NCI-H1092 treated with DMSO at 0.1 percent for 48 hours (cell line): ENCODE data around the gene ERAP2.
"Not testable (repeated sequence)": the region's sequence is repeated elsewhere in the genome, so short reads cannot be mapped to it uniquely, and the experiment has no call there.

ENCODE experiments used
- DNase-seq: peaks from one replicate; lab custom pipeline; 2025; lab: John Stamatoyannopoulos, UW

The ERAP2 gene

DNA sequence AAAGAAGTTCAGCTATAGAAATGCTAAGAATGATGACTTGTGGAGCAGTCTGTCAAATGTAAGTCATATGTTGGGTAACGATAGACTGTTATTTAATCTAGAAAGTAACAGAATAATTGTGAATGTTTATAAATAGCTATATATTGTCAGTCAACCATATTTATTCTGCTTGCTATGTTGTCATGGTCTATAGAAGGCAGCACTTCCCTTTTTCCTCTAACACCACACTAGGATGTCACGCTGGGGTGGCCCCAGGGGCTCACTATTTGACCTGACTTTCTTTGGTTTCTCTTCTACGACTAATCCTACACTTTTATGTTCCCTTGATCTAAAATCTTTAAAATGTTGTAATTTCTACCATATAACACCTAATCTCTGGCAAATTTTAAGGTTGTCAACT lies 20.5 kb downstream of the ERAP2 start:
- no peak for DNase-seq

DNA sequence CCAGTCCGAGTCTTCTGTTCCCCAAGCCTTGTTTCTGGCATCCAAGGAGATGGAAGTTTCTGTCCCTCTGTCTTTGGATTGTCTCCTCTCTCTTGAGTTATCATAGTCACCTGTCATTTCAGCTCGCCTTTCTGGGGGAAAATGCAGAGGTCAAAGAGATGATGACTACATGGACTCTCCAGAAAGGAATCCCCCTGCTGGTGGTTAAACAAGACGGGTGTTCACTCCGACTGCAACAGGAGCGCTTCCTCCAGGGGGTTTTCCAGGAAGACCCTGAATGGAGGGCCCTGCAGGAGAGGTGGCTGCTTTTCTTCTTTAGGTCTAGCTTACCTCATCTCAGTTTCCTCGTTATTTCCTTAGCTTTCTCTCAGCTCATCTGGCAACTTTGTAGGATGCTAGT lies 25.1 kb downstream of the ERAP2 start:
- no peak for DNase-seq

- no peak for DNase-seq
Observed at GRCh38 chr5:96901841-96902240, 25.5 kb downstream of the ERAP2 start.

- no peak for DNase-seq
Observed at GRCh38 chr5:96902876-96903275, 26.6 kb downstream of the ERAP2 start.

DNA sequence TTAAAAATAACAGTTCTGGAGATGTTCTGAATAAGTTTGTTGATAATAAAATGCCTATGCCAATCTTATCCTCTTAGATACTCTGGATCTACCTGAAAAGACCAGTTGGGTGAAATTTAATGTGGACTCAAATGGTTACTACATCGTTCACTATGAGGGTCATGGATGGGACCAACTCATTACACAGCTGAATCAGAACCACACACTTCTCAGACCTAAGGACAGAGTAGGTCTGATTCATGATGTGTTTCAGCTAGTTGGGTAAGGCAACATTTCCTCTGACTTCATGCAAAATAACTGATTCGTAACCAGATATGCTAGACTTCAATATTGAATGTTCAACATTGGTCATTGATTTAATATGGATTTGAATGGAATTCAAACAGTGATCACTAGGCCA lies 27.0 kb downstream of the ERAP2 start:
- DNase-seq = no peak

DNA sequence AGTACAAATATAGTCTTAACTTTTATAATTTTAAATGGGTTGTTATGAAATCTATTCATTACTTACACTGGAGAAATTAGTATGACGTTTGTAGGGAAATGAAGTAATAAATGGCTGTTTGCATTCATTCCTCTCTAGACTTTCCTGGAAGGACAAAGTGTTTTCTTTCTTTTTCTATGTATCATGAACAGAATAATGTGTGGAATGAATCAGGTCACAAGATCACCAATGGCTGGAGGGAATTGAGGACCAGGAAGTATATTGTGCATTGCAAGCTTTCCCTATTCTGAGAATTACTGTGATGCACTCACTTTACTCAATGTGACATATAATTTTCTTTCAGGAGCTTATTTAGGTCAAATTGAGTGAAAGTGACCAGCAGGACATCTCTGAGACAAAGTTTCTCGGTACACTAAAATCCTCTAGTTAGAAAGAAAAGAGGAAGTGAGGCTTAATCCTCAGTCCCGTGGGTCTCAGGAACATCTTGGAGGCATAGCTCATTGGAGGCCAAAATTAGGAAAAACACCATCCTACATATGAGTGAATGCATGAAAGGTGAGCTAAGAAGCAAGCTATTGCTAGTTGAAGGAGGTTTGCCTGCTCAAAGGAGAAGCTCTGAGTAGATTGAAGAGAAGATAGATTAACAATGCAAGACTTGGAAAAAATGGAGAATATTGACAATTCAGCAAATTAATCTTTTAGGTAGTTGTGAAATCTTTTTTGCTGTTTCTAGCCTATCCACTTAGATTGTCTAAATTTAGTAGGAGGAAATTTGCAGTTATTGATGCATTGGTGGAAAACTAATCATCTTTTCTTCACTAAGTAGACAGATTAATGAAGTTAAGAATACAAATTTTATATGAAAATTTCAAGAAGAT lies 28.0 kb downstream of the ERAP2 start:
- no peak for DNase-seq

- no peak for DNase-seq
Observed at GRCh38 chr5:96905864-96906263, 29.6 kb downstream of the ERAP2 start.

GRCh38 chr5:96909003-96909402 lies 32.7 kb downstream of the ERAP2 start:
- no peak for DNase-seq

DNA sequence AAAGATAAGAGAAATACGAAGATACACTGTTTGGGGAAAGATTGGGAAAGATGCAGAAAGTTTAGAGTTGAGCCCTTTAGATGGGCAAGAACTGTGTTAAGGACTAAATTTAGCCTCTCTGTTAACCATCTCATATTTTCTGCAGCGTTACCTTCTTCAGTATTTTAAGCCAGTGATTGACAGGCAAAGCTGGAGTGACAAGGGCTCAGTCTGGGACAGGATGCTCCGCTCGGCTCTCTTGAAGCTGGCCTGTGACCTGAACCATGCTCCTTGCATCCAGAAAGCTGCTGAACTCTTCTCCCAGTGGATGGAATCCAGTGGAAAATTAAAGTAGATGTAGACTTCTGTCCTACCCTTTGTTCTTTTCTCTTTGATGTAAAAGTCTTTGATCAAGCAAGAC lies 33.1 kb downstream of the ERAP2 start:
- DNase-seq = no peak

DNA sequence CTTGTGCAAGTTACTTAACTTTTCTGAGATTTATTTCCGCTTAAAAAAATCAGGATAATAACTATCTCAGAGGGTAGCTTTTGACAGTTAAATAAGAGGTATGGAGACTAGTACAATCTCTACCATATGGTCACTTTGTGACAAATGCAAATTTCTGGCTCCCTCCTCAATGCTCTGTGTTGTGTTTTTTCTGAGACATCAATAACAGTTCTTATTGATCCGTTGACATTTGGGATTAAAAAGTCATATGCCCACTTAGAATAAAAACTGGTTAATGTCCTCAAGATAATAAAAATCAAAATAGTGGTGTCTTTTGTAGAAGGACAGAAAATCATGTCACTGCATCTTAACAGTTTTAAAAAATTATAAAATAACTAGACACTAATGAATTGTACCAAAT lies 34.8 kb downstream of the ERAP2 start:
- DNase-seq = no peak

DNA sequence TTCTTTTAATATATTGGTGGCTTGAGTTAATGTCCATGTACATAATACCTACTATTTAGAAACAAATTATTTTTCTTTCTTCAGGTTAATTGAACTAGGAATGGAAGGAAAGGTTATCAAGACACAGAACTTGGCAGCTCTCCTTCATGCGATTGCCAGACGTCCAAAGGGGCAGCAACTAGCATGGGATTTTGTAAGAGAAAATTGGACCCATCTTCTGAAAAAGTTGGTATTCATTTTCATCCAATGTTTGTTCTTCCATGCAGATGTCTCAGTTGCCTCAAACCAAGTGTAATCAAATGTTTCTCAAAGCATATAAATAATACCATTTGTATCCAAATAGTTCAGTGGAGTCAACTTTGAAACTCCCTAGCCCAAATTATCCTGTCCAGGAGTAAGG lies 36.9 kb downstream of the ERAP2 start:
- no peak for DNase-seq

DNA sequence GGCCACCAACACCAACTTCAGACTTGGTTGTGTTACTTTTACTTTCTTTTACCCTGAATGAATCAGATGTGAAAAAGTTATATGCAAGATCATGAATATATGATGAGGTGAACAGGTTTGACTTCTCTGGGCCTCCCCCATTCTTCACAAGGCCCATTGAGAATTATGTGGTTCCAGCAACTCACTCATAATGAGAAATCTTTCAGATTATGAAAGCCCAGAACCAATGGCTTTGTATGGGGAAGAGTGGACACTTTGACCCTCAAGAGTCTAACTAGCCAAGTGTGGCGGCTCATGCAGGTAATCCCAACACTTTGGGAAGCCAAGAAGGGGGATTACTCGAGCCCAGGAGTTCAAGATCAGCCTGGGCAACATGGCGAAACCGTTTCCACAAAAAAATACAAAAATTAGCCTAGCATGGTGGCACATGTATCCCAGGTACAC lies 43.5 kb downstream of the ERAP2 start:
- DNase-seq = no peak

GRCh38 chr5:96920744-96921355 lies 44.5 kb downstream of the ERAP2 start:
- DNase-seq = no peak

- DNase-seq = no peak
Observed at GRCh38 chr5:96922499-96923244, 46.4 kb downstream of the ERAP2 start.

DNA sequence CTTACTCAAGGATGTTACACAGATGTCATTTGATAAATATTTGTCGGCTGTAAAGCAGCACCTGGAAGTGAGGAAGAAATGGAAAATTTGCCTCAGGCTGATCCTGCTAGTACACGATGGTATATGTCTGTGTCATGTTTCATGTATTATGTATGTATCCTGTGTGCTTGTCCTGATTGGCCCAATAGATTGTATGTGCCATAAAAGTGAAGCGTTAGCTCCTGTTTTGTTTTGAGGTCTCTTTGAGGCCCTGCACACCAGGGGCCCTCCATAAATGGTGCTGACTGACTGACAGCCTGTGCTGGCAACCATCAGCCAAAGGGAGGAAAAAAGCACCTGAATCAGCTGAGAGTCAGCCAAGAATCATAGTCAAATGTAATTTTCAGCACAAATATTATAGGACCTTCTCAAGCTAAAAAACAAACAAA lies 47.7 kb downstream of the ERAP2 start:
- DNase-seq = peak; percentile 45

DNA sequence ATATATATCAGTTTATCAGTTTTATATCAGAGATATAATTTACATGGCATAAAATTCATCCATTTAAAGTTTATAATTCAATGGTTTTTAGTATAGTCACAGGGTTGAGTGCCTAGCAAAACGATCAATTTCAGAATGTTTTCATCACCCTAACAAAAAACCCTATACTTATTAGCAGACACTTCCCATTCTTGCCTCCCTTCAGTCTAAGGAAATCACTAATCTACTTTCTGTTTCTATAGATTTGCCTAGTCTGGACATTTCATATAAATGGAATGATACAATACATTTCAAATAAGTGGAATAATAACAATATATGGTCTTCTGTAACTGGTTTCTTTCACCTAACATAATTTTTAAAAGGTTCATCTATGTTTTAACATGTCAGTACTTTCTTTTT lies 50.0 kb downstream of the ERAP2 start:
- no peak for DNase-seq

- DNase-seq = no peak
Observed at GRCh38 chr5:96927008-96927407, 50.7 kb downstream of the ERAP2 start.

GRCh38 chr5:96928931-96929708 lies 52.8 kb downstream of the ERAP2 start:
- no peak for DNase-seq

GRCh38 chr5:96930058-96930457 lies 53.8 kb downstream of the ERAP2 start:
- DNase-seq = peak; percentile 17

GRCh38 chr5:96930589-96930988 lies 54.3 kb downstream of the ERAP2 start:
- DNase-seq = no peak

GRCh38 chr5:96931037-96931436 lies 54.7 kb downstream of the ERAP2 start:
- not testable (repeated sequence) for DNase-seq

- DNase-seq = no peak
Observed at GRCh38 chr5:96931605-96932004, 55.3 kb downstream of the ERAP2 start.
